Right ventricle myocardium superior (tissue), 1 donor: ENCODE data around the gene BNC2. TPM values are rescaled to one million over a fixed set of nuclear protein-coding genes. Genes with fewer than 3 reads are reported as not detected.
A peak's percentile ranks its signal among the peaks of the same experiment; 100 is the strongest.

Experiments used
- ATAC-seq: fragments of 200-7000 bp; cut with Tn5 transposase; one replicate; pipeline ENCODE4 v1.9.1; 2020; ENCODE audit warnings: mild to moderate bottlenecking; ENCODE audit not compliant: poor library complexity
- DNase-seq: peaks from one replicate; pipeline ENCODE4 v3.0.0-alpha.2; 2020
- intact Hi-C: fragments of 100-400 bp; cut with DNase I; formaldehyde crosslinking; loops from one replicate; pipeline ENCODE4 v1.11.2; 2022
- total RNA-seq: library from RNA; stranded (reverse); fragmentation: NEBNext Ultra II Directional; extraction: Animal tissue kit (Norgen Biotek cat#: 25700); gene quantifications from one replicate; pipeline ENCODE4 v1.2.1, GENCODE V29; 2021
- donor health status: DM: no; HTN: yes; CAD: no; lungs with severe emphysema.

Gene BNC2
- total RNA-seq, 1 donor from 2014 or later: 3.9 TPM

GRCh38 chr9:16704116-16705110 lies 166.1 kb downstream of the BNC2 start:
- intact Hi-C loops: no loop called here
- DNase-seq (peak; percentile 67), ATAC-seq (peak; percentile 69)

GRCh38 chr9:16701347-16701746 lies 169.1 kb downstream of the BNC2 start:
- intact Hi-C loops: no loop called here
- no peak for ATAC-seq
- DNase-seq: no peak

DNA sequence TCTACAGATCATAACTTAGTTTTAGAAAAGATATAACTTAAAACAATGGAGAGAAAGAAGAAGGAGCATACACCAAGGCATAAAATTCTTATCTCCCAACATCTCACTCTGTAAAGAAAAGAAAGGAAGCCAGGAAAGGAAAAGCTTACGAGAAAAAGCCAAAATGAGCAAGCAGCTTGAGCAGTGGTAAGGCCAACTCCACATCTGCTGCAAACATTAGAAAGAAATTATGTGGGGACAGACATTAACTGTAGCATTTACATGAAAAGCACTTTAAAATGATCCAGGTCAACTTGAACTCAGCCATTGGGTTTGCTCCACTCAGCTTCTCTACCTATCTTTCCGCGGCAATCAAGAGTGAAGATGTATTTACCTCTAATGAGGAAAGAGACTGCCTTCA lies 176.9 kb downstream of the BNC2 start:
- DNase-seq (no peak), ATAC-seq (no peak)
- intact Hi-C loops: no loop called here

DNA sequence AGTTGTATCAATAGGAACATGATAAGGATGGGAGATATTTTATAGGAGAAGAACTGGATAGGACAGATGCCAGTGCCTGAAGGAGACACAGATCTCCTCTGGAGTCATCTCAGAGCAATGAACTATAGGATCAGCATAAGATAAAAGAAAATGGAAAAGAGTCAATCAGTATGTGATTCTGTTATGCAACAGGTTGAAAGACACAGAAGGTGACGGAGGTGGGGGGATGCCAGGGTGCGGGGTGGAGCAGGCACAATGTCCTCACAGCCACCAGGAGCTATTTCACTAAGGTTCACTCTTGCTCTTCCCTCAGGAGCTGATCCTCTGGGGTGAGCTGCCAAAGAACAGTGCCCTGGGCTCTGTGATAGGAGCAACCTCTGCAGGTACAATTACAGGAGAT lies 179.8 kb downstream of the BNC2 start:
- no peak for DNase-seq
- ATAC-seq: no peak
- intact Hi-C loops: no loop called here

DNA sequence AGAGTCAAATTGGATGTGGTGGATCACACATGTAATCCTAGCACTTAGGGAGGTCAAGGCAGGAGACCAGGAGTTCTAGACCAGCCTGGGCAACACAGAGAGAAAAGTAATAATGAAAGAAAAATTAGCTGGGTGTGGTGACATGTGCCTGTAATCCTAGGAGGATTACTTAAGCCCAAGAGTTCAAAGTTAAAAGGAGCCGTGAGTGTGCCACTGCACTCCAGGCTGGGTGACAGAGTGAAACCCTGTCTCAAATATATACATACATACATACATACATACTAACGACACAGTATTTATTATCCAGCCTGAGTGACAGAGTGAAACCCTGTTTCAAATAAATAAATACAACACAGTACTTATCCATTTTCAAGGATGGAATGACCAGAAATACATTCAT lies 180.3 kb downstream of the BNC2 start:
- DNase-seq: no peak
- ATAC-seq: no peak
- intact Hi-C loops: no loop called here

- intact Hi-C loops: no loop called here
- ATAC-seq: peak; percentile 63
- no peak for DNase-seq
These were observed 181.0 kb downstream of the BNC2 start for GRCh38 chr9:16689351-16689938.

GRCh38 chr9:16688814-16689213 lies 181.7 kb downstream of the BNC2 start:
- DNase-seq (no peak), ATAC-seq (no peak)
- intact Hi-C loops: no loop called here

DNA sequence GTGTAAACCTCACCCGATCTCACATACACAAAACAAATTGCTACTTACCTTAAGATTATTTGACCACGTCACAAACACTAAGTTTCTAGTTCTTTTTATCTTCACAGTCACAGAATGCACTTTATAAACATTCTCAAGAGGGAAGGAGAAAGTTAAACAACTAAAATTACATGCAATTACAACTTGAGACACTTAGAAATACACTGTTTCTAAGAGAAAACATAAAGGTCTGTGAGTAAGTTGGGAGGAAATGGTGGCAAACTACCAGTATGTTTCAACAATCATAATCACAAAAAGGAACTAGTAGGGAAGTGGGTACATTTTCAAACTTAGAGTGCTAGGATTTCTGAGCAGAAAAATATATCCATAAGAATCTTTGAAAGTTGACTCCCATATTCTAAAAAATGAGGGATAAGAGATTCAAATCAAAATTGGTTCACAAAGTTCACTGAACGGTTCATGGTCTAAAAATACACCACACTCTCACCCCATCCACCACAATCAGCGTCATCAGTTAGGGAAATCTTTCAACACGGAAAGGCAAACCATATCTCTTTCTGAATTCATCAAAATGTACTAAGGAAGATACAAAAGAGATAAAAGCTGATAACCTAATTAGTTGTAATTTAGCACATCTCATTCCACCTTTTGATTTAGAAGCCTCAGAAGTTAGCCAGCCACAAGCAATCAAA lies 182.6 kb downstream of the BNC2 start:
- ATAC-seq: no peak
- intact Hi-C loops: no loop called here
- DNase-seq: no peak

- no peak for ATAC-seq
- intact Hi-C loops: no loop called here
- DNase-seq: no peak
These were observed 187.1 kb downstream of the BNC2 start for GRCh38 chr9:16683326-16683725.

GRCh38 chr9:16682273-16682672 lies 188.2 kb downstream of the BNC2 start:
- intact Hi-C loops: no loop called here
- DNase-seq (no peak), ATAC-seq (no peak)

- DNase-seq: no peak
These were observed 188.8 kb downstream of the BNC2 start for GRCh38 chr9:16681652-16681987.

DNA sequence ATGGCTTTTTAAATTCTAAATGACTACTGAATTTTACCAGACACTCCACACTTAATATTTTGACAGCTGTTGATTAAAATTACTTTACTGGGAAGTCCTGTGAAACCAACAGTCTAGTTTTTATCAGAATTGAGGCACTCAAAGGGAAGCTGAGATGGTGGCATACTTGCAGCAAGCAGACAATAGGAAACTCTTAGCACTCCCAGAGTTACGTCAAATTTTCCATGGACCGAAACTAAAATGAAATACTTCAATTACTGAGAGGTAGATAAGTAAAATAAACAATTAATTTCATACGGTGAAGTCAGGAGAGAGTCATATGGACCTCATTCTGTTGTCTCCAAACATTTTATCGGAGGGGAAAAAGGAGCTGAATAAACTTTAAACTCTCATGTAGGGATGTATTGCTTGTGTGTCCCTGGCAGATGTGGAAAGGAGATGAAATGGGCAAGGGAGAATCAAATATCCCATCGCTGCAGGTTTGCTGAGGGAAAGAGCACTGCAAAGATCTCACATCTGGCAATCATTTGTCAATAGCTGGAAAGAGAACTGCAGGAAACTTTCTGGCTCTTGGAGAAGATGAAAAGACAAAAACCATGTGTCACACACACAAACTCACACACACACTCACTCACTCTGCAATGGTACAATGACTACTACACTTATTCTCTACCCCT lies 189.4 kb downstream of the BNC2 start:
- intact Hi-C loops: no loop called here
- DNase-seq (no peak), ATAC-seq (no peak)

More at GRCh38 chr9:16681652-16681987, 188.8 kb downstream of the BNC2 start:
- ATAC-seq: no peak
- intact Hi-C loops: no loop called here

GRCh38 chr9:16680541-16680940 lies 189.9 kb downstream of the BNC2 start:
- intact Hi-C loops: no loop called here
- no peak for DNase-seq
- ATAC-seq: no peak

DNA sequence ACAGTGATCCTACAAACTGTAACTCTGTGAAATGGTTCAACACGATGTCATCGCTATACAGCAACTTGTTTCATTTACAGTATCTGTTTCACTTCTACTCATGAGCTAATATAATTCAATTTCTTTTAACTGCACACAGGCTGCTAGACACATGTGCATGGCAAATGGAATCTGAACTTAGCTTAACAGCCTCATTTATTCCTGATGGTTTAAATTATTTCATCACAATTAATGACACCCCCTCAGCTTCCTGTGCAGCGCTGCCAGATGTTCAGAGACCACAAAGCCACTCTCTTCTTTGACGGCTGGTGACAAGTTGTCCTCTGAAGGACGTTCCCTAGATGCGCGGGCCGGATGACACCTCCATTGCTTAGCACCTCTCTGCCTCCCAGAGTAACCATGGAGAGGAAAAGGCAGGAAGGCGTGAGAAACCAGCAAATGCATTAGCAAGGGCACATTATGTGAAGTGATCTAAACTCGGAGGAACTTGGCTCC lies 191.1 kb downstream of the BNC2 start:
- DNase-seq (no peak), ATAC-seq (no peak)
- intact Hi-C loops: no loop called here

- DNase-seq (no peak), ATAC-seq (no peak)
- intact Hi-C loops: no loop called here
These were observed 194.0 kb downstream of the BNC2 start for GRCh38 chr9:16676519-16676918.

DNA sequence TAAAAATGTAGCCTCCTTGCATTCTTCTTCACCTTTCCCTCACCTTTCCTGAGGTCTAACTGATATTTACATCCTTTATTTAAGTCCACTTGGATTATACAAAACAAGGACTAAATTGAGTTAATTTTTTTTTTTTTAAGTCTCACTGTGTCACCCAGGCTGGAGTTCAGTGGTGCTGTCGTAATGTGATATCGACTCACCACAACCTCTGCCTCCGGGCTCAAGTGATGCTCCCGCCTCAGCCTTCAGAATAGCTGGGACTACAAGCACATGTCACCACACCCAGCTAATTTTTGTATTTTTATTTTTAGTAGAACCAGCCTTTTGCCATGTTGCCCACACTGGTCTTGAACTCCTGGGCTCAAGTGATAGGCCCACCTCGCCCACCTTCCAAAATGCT lies 195.3 kb downstream of the BNC2 start:
- intact Hi-C loops: no loop called here
- ATAC-seq (no peak), DNase-seq (no peak)

- ATAC-seq: no peak
- intact Hi-C loops: no loop called here
- no peak for DNase-seq
These were observed 197.3 kb downstream of the BNC2 start for GRCh38 chr9:16673171-16673570.

DNA sequence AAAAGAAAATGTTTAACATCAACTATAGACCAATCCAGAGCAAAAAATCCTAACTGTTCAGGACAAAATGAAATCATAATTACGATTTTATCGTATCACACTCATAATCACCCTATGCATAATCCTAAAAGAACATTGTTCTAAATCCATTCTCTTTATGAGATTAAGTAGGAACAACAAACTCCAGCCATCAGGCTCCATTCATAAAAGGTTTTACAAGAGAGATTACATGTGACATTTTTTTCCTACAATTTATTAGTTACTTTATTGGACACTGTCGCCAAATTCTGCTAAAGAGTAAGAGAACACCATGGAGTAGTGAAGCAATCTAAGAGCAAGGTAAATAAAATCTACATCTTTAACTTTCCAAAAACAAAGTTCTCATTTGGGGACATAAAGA lies 198.0 kb downstream of the BNC2 start:
- ATAC-seq (no peak), DNase-seq (no peak)
- intact Hi-C loops: no loop called here

- no peak for ATAC-seq
- intact Hi-C loops: no loop called here
- no peak for DNase-seq
These were observed 198.8 kb downstream of the BNC2 start for GRCh38 chr9:16671591-16672137.
